ENCODE results near the gene DCTN3.

Gene DCTN3

GRCh38 chr9:34610434-34611206 lies 9.7 kb downstream of the DCTN3 start:
- no peak overlapping the region for H3K27ac ChIP-seq

GRCh38 chr9:34607331-34607730 lies 13.0 kb downstream of the DCTN3 start:
- no peaks in the 10 kb centered on the region for H3K36me3 ChIP-seq (replicated peaks)
- no peak for DNase-seq
- H3K27me3 ChIP-seq (replicated peaks) = peaks cover 3% of the 10 kb centered on the region
- in situ Hi-C loops (cut with HindIII; ENCODE audit: low pct_ligation_motif_present, low sequenced_read_pairs) = no loop called here
- no peak overlapping the region for H3K4me3 ChIP-seq (ENCODE audit: low read depth, low read length)
- no peak overlapping the region for H3K27ac ChIP-seq
- TF ChIP-seq CTCF (IDR thresholded peaks at IDR 0.05; ENCODE audit: low read depth, low read length, missing control alignments) = no peak

More at GRCh38 chr9:34610434-34611206, 9.7 kb downstream of the DCTN3 start:
- H3K4me3 ChIP-seq (ENCODE audit: low read depth, low read length) = peak overlapping the region; percentile 83
- no peak for DNase-seq
- in situ Hi-C loops (cut with HindIII; ENCODE audit: low pct_ligation_motif_present, low sequenced_read_pairs) = no loop called here
- H3K36me3 ChIP-seq (replicated peaks) = peaks cover 10% of the 10 kb centered on the region
- peaks cover under 1% of the 10 kb centered on the region for H3K27me3 ChIP-seq (replicated peaks)
- TF ChIP-seq CTCF (IDR thresholded peaks at IDR 0.05; ENCODE audit: low read depth, low read length, missing control alignments) = no peak

- no peak for TF ChIP-seq CTCF (IDR thresholded peaks at IDR 0.05; ENCODE audit: low read depth, low read length, missing control alignments)
- Histone ChIP-seq H3K4me3 (ENCODE audit: low read depth, low read length) (no peak overlapping the region), H3K27ac (no peak overlapping the region), H3K27me3 (replicated peaks) (peaks cover 3% of the 10 kb centered on the region), H3K36me3 (replicated peaks) (no peaks in the 10 kb centered on the region)
- in situ Hi-C loops (cut with HindIII; ENCODE audit: low pct_ligation_motif_present, low sequenced_read_pairs) = no loop called here
- no peak for DNase-seq
These were observed 13.4 kb downstream of the DCTN3 start for GRCh38 chr9:34606905-34607304.

GRCh38 chr9:34606190-34606589 lies 14.1 kb downstream of the DCTN3 start:
- H3K36me3 ChIP-seq (replicated peaks) = no peaks in the 10 kb centered on the region
- no peak overlapping the region for H3K27ac ChIP-seq
- peaks cover 6% of the 10 kb centered on the region for H3K27me3 ChIP-seq (replicated peaks)
- DNase-seq = no peak
- no peak overlapping the region for H3K4me3 ChIP-seq (ENCODE audit: low read depth, low read length)
- no peak for TF ChIP-seq CTCF (IDR thresholded peaks at IDR 0.05; ENCODE audit: low read depth, low read length, missing control alignments)
- in situ Hi-C loops (cut with HindIII; ENCODE audit: low pct_ligation_motif_present, low sequenced_read_pairs) = no loop called here

GRCh38 chr9:34603610-34604231 lies 16.6 kb downstream of the DCTN3 start:
- DNase-seq = peak; percentile 75
- no peaks in the 10 kb centered on the region for H3K36me3 ChIP-seq (replicated peaks)
- in situ Hi-C loops (cut with HindIII; ENCODE audit: low pct_ligation_motif_present, low sequenced_read_pairs) = no loop called here
- TF ChIP-seq CTCF (IDR thresholded peaks at IDR 0.05; ENCODE audit: low read depth, low read length, missing control alignments) = peak; percentile 94
- H3K27me3 ChIP-seq (replicated peaks) = peaks cover 8% of the 10 kb centered on the region
- H3K27ac ChIP-seq = no peak overlapping the region
- no peak overlapping the region for H3K4me3 ChIP-seq (ENCODE audit: low read depth, low read length)
